IPS-20b (cell line): ENCODE data around the gene ACAP3.

ENCODE experiments used
- H3K27ac ChIP-seq: one replicate; pipeline ENCODE4 v1.5.1; 2013; ENCODE audit warnings: low read length
- H3K27me3 ChIP-seq: 2 replicates; pipeline ENCODE4 v1.6.1; 2013; ENCODE audit warnings: mild to moderate bottlenecking, low read length, inconsistent platforms; ENCODE audit not compliant: insufficient read depth
- H3K36me3 ChIP-seq: 2 replicates; pipeline ENCODE4 v1.6.1; 2013; ENCODE audit warnings: low read depth, mild to moderate bottlenecking, inconsistent platforms, low read length, moderate library complexity; ENCODE audit not compliant: insufficient read depth
- H3K4me1 ChIP-seq: 2 replicates; pipeline ENCODE4 v1.6.1; 2013; ENCODE audit warnings: mild to moderate bottlenecking, control low read depth, inconsistent platforms, low read length, moderate library complexity; ENCODE audit not compliant: insufficient read depth
- H3K4me3 ChIP-seq: 2 replicates; pipeline ENCODE4 v1.5.1; 2013; ENCODE audit warnings: mild to moderate bottlenecking, low read length, inconsistent platforms
- H3K9ac ChIP-seq: 2 replicates; pipeline ENCODE4 v1.6.1; 2013; ENCODE audit warnings: low read depth, mild to moderate bottlenecking, inconsistent platforms, low read length, moderate library complexity
- H3K9me3 ChIP-seq: 2 replicates; pipeline ENCODE4 v1.6.1; 2013; ENCODE audit warnings: mild to moderate bottlenecking, low read depth, low read length, inconsistent platforms; ENCODE audit not compliant: insufficient read depth

Gene ACAP3

DNA sequence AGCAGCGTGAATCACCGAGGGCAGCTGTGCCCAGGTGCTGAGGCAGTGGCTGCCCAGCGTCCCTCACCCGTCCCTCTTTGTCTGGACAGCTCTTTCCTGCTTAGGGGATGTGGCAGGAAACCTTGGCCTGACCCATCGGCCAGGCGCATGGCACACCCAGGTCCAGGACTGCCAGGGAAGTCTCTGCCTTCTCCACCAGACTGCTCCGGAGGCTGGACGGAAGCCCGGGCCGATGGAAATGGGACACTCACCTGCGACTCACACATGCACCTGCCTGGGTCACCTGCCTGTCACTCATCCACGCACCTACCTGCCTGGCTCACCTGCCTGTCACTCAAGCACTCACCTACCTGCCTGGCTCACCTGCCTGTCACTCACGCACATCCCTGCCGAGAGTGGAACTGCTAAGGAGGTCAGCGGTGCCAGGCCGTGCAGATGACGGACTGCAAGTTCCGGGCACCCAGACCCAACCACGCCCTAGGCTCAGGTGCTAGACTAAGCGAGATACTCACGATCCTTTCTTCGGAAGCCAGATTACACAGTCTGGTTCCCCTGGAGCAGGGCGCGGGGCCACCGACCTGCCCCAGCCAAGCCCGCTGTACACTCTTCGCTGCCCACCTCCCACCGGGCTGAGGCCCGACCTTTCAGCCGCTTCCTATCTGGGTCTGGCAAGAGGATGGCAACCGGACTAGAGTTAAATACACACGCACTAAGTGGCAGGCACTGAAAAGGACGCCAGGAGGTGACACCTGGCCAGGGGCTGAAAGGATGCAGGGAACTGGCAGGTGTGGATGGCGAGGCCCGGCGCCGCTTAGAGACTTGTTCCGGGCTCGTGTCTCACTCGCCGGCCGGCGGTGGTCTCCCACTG lies 35.2 kb downstream of the ACAP3 start:
- H3K27ac ChIP-seq: no peak overlapping the region
- H3K36me3 ChIP-seq: 0 out of 2 replicates have a peak, but pooled peaks cover 20% of the 10 kb centered on the region
- H3K27me3 ChIP-seq: peaks cover 7% of the 10 kb centered on the region
- peak overlapping the region; percentile 88 for H3K4me3 ChIP-seq
- H3K9ac ChIP-seq: peak overlapping the region; percentile 83
- H3K9me3 ChIP-seq: no peaks in the 10 kb centered on the region
- peaks cover 3% of the 10 kb centered on the region; the same call in 1 of the 2 replicates for H3K4me1 ChIP-seq

DNA sequence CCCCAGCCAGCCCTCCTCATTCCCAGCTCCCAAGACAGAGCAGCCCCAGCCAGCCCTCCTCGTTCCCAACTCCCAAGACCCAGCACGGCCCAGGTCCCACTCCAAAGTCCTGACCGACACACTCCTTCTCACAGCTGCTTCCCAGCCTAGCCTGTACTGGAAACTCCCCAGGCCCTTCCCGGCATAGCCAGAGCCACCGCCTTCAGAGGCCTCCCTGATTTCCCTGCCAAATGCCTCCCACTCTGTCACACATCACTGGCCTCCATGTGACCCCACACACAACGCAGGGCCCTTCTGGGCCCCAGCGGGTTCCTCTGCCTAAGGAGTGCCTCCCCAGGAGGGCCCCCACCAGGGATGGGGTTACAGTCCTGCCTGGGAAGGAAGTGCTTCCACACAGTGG lies 36.9 kb downstream of the ACAP3 start:
- Histone ChIP-seq H3K4me1 (peaks cover 3% of the 10 kb centered on the region; the same call in 1 of the 2 replicates), H3K27ac (no peak overlapping the region), H3K9me3 (no peaks in the 10 kb centered on the region), H3K9ac (no peak overlapping the region), H3K27me3 (peaks cover 7% of the 10 kb centered on the region), H3K4me3 (no peak overlapping the region), H3K36me3 (peaks cover 30% of the 10 kb centered on the region)

DNA sequence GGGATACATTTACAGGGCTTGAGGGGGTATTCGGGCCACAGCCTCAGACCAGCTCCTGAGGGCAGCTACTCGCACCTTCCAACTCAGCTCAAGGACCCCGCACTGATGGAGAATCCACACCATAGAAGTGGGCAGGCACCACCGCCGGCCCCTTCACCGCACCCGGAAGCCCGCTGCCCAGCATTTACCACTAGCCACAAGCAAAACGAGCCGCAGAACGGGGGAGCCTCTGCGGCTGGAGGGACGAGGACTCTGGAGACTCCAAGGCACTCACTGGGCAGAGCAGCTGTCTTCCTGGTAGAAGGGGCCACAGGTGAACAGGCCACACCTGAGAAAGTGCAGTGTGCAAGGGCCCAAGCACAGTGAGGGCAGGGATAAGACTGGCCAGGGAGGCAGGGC lies 39.4 kb downstream of the ACAP3 start:
- Histone ChIP-seq H3K36me3 (peaks cover 50% of the 10 kb centered on the region), H3K27ac (no peak overlapping the region), H3K4me1 (0 out of 2 replicates have a peak, but pooled peaks cover 3% of the 10 kb centered on the region), H3K4me3 (no peak overlapping the region), H3K9ac (no peak overlapping the region), H3K27me3 (no peaks in the 10 kb centered on the region), H3K9me3 (no peaks in the 10 kb centered on the region)

DNA sequence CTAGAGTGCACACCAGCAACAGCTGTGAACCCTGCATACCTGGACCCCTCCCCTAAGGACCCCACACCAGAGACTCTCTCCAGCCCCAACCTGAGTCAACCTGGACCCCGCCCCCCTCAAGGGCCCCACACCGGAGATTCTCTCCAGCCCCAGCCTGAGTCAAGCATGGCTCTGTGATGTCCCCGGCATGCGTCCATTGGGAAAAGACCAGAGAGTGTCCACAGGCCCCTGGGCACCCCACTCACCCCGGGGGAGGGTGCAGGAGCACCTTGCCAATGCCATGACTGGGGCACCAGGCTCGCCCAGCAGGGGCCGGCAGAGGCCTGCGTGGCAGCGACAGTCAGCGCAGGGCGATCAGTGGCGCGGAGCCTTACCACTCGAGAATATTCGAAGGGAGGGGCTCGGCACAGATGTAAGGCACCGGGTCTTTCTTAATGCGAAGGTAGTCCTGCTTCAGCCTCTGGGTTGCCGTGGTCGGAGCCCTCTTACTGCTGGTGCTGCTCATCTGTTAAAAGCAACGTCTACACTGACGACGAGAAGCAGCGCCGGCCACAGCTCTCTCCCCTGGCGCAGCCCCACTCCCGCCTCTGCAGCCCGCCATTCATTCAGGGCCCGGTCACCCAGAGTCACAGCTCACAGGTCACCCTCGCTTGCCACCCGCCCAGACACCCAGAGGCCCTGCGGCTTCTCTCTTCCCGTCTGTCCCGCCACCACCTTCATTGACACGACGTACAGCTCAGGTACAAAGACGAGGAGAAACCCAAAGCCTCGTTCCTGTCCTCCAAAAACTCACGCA lies 40.0 kb downstream of the ACAP3 start:
- H3K4me3 ChIP-seq: no peak overlapping the region
- no peak overlapping the region for H3K9ac ChIP-seq
- H3K27me3 ChIP-seq: no peaks in the 10 kb centered on the region
- no peaks in the 10 kb centered on the region for H3K9me3 ChIP-seq
- no peak overlapping the region for H3K27ac ChIP-seq
- peaks cover 56% of the 10 kb centered on the region for H3K36me3 ChIP-seq
- 0 out of 2 replicates have a peak, but pooled peaks cover 3% of the 10 kb centered on the region for H3K4me1 ChIP-seq

DNA sequence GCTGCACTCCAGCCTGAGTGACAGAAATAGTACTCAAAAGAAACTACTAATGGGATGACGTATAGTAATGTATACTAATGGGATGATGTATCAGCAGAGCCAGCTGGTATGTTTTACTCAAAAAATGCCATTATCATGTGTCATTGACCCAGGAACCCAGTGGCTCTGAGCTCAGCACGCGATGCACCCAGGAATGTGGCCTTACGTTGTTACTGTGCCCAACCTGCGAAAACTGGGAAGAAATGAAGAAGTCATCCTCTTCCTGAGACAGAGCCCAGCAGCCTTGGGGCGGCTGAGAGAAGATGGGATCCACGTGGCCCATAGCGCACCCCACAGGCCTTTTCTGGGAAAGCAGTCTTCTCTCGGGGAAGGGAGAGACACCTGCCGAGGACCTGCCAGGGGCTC lies 42.9 kb downstream of the ACAP3 start:
- H3K4me1 ChIP-seq: no peaks in the 10 kb centered on the region
- H3K36me3 ChIP-seq: peaks cover 74% of the 10 kb centered on the region
- no peak overlapping the region for H3K9ac ChIP-seq
- H3K4me3 ChIP-seq: no peak overlapping the region
- no peaks in the 10 kb centered on the region for H3K27me3 ChIP-seq
- no peaks in the 10 kb centered on the region for H3K9me3 ChIP-seq
- H3K27ac ChIP-seq: no peak overlapping the region

DNA sequence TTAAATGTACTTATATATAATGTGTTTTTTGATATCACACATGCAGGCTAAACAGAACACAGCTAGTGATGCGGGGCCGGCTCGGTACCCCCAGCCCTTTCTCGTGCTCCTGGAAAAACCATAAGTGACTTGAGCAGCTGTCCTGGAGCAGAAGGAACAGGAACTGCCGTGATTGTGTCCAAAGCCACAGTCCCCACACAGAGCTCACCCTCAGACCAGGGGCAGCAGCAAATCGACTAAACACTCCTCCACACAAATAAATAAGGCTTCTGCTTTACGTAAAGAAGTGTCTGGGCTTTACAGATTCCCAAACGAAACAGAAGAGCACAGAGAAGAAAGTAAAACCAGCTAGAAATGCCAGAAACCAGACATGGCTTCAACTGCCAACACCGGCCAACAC lies 43.7 kb downstream of the ACAP3 start:
- Histone ChIP-seq H3K9ac (no peak overlapping the region), H3K9me3 (no peaks in the 10 kb centered on the region), H3K4me1 (no peaks in the 10 kb centered on the region), H3K27ac (no peak overlapping the region), H3K27me3 (no peaks in the 10 kb centered on the region), H3K36me3 (peaks cover 78% of the 10 kb centered on the region), H3K4me3 (no peak overlapping the region)

DNA sequence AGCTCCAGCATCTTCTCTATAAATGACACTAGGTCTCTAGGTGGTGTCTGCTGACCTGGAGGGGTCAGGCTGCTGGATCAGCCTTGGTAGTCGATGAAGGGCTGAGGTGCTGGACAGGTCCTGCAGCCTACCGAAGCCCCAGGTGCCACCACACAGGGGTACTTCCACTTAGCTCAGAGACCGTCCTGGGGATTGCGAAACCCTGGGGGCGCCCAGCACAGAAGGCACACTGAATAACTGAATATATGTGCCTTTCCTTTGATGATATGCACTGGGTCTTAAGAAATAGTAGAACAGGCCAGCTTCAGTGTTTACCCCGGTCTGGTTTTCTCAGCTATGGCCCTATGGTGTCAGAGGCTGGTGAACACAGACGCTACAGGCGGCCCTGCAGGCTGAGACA lies 45.0 kb downstream of the ACAP3 start:
- Histone ChIP-seq H3K27ac (no peak overlapping the region), H3K9ac (no peak overlapping the region), H3K27me3 (no peaks in the 10 kb centered on the region), H3K4me3 (no peak overlapping the region), H3K4me1 (no peaks in the 10 kb centered on the region), H3K9me3 (no peaks in the 10 kb centered on the region), H3K36me3 (peaks cover 74% of the 10 kb centered on the region)

DNA sequence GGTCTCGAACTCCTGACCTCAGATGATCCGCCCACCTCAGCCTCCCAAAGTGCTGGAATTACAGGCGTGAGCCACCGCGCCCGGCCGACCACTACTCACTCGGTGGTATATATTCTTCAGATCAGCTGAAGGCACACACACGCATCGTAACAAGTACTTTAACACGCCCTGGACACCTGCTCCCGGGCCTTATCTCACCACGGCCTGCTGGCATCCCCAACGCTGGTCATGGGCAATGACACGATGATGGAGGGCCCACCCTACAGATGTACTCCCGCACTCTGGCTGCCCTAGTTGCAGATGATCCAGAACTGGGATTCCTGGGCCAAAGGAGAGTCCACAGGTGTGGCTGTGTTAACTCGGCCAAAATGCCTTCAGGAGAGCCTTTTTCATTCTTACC lies 45.7 kb downstream of the ACAP3 start:
- Histone ChIP-seq H3K4me3 (no peak overlapping the region), H3K4me1 (0 out of 2 replicates have a peak, but pooled peaks cover 3% of the 10 kb centered on the region), H3K27me3 (no peaks in the 10 kb centered on the region), H3K9me3 (no peaks in the 10 kb centered on the region), H3K36me3 (peaks cover 68% of the 10 kb centered on the region), H3K9ac (no peak overlapping the region), H3K27ac (no peak overlapping the region)

DNA sequence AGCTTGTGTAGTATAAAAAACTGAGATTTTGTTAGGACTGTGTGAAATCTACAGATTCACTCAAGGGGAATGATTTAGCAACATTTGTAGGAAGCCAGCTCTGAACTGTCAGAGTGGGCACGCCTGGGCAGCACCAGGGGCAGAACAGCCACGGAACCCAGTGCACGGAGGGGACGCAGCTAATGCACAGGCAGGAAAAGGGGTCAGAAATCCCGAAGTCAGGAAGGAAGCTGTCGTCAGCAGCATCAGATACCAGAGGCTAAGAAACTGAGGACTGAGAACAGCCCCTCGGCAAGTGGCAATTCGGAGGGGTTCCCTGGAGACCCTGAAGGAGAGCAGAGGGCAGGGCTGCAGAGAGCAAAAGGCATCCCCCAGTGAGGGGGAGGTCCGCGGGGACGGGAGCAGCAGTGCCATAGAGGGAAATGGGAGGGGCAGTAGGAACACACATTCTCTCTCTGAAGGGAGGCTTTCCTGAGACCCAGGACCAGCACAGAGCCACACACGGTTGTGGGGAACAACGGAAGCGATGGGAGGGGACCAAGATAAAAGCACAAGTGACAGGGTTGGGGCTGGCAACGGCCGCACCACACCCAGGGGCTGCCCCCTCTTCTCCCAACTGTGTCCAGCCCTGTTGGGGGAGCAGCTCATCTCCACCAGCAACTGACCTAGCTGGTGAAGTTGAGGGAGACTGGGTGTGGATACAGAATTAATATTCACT lies 46.7 kb downstream of the ACAP3 start:
- H3K9ac ChIP-seq: no peak overlapping the region
- H3K9me3 ChIP-seq: no peaks in the 10 kb centered on the region
- no peak overlapping the region for H3K4me3 ChIP-seq
- 0 out of 2 replicates have a peak, but pooled peaks cover 3% of the 10 kb centered on the region for H3K4me1 ChIP-seq
- H3K27ac ChIP-seq: no peak overlapping the region
- peaks cover 75% of the 10 kb centered on the region for H3K36me3 ChIP-seq
- no peaks in the 10 kb centered on the region for H3K27me3 ChIP-seq

DNA sequence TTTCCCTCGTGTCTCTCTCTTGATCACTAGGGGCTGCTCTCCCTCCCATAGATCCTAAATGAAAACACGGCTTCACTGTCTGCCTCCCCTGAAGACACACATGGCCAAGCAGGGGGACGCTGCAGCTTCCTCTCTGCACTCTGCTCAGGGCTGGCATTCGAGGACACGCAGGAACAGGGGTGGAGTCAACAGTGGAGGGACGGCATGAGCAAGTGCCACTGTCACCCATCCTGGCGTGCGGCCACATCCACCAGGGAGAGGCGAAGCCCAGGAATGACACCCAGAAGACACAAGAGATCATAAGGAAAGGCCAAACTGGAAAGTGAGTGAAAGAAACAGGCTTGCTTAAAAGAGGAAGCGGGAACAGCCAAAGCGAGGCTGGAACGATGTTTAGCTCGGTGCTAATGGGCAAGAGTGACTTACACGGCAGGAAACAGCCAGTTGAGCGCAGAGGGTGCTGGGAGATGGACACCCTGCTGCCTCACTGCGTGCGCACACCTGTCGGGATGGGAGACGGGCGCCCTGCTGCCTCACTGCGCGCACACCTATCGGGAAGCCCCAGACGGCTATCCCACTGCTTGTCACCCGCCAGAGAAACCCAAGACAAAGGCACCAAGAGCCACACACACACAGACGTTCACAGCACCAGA lies 47.7 kb downstream of the ACAP3 start:
- Histone ChIP-seq H3K9ac (no peak overlapping the region), H3K36me3 (peaks cover 80% of the 10 kb centered on the region)

DNA sequence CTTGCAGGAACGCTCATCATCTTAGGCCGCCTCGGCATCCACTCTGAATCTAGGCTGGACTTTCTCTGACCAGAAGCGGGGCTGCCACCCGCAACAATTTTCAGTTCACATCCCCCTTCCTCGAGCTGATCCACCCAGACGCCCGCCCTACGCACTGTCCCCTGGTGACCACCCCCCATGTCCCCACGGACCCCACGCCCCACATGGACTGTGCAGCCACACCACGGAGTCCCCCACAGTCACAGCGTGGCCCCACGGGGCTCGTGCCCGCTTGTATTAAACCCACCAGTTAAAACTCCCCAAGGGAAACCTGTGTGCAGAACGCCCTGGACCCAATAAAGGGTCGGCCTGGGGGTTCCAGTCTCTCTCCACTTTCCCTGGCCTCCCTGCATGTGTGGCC lies 48.2 kb downstream of the ACAP3 start:
- H3K36me3 ChIP-seq: peaks cover 81% of the 10 kb centered on the region
- no peak overlapping the region for H3K27ac ChIP-seq
- no peaks in the 10 kb centered on the region for H3K27me3 ChIP-seq
- no peak overlapping the region for H3K9ac ChIP-seq
- 0 out of 2 replicates have a peak, but pooled peaks cover 3% of the 10 kb centered on the region for H3K4me1 ChIP-seq
- H3K4me3 ChIP-seq: no peak overlapping the region
- no peaks in the 10 kb centered on the region for H3K9me3 ChIP-seq

More for the DNA sequence above, 47.7 kb downstream of the ACAP3 start:
- Histone ChIP-seq H3K4me3 (no peak overlapping the region), H3K27me3 (no peaks in the 10 kb centered on the region), H3K27ac (no peak overlapping the region), H3K9me3 (no peaks in the 10 kb centered on the region), H3K4me1 (0 out of 2 replicates have a peak, but pooled peaks cover 3% of the 10 kb centered on the region)
